GM12878 (cell line): Measurements from ENCODE around the gene AMN1.

ENCODE experiments used
- CTCF ChIP-seq, 3 experiments: IDR thresholded peaks in 2 of 3; conservative IDR thresholded peaks in 1 of 3; 2 replicates each; pipeline ENCODE4 v1.5.1; 2011; ENCODE audit warnings: low read depth in 3 of 3, low read length in 3 of 3, mild to moderate bottlenecking in 3 of 3, control low read depth in 2 of 3, moderate library complexity in 2 of 3, inconsistent platforms in 1 of 3, mixed read lengths in 1 of 3; ENCODE audit not compliant: control insufficient read depth in 2 of 3, insufficient read depth in 1 of 3; ENCODE audit errors: extremely low read depth in 1 of 3
- NR2C2 ChIP-seq: IDR thresholded peaks from 2 replicates; pipeline ENCODE4 v1.6.1; 2011; ENCODE audit warnings: borderline replicate concordance, low read depth; ENCODE audit not compliant: control insufficient read depth, insufficient read length
- SP1 ChIP-seq: IDR thresholded peaks from one replicate; pipeline ENCODE4 v1.6.1; 2011; ENCODE audit warnings: low read depth, low read length

DNA sequence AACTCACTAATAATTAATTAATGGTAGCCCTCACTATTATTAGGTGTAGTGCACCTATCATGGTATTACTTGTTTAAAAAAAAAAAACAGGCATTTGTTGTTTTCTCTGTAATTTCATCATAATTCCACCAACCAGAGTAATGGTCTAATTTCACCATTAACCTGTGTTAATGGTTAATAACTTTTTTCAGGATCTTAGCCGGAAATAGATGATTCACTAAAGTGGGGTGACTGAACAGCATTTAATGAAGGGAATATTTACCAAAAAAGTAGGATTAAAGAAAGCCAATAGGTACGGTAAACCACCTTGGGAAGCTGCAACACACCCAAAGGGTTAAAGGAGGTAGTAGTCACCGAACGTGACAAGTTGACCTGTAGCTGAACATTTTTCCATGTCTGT, 56.3 kb downstream of the AMN1 start:
- no peak for TF ChIP-seq CTCF (IDR thresholded peaks at IDR 0.05 in 2 of 3, conservative IDR thresholded peaks at IDR 0.05 in 1 of 3; ENCODE audit: control insufficient read depth in 2 of 3, extremely low read depth in 1 of 3, insufficient read depth in 1 of 3, low read depth in 3 of 3, low read length in 3 of 3)
- TF ChIP-seq NR2C2 = no peak
- TF ChIP-seq SP1 = no peak
